ENCODE data around the gene CHST8. TPM values are rescaled to one million over a fixed set of nuclear protein-coding genes. Genes with fewer than 3 reads are reported as not detected.

The CHST8 gene
- total and polyA plus RNA-seq, 8 donors: 0.23 to 25.5 TPM; not detected in 6

DNA sequence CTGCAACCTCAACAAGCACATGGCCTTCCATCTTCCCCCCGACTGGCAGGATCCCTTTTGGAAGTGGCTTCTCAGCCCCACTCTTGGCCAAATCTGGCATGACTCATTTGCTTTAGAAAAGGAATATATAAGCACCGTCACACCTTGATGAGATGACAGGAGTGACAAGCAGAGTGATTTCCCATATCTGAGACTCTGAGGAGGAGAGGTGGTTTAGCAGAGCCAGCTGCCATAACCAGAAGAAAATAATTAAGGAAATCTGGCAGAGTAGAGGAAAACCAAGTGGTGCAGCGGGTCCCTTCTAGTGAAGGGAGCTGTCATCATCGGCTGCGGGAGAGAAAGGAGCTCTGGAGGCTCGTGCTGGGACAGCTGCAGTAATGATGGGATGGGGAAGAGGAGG, 147.5 kb downstream of the CHST8 start:
- Histone ChIP-seq H3K4me1 (peaks cover 0 to 7% (median 3%) of the 10 kb centered on the region in 4 donors), H3K4me3 (no peak overlapping the region), H3K27me3 (peaks cover 0 to 67% (median 8%) of the 10 kb centered on the region in 3 donors), H3K9me3 (no peaks in the 10 kb centered on the region), H3K27ac (no peak overlapping the region), H3K36me3 (no peaks in the 10 kb centered on the region)
- no peak for DNase-seq
- WGBS, 5 donors: 59 to 75% (median 63%) methylated on average over 6 of the region's 6 CpGs
- intact Hi-C loops (cut with DNase I; ENCODE audit: low total_unique reads): no loop called here
- TF ChIP-seq, protein P1, sequence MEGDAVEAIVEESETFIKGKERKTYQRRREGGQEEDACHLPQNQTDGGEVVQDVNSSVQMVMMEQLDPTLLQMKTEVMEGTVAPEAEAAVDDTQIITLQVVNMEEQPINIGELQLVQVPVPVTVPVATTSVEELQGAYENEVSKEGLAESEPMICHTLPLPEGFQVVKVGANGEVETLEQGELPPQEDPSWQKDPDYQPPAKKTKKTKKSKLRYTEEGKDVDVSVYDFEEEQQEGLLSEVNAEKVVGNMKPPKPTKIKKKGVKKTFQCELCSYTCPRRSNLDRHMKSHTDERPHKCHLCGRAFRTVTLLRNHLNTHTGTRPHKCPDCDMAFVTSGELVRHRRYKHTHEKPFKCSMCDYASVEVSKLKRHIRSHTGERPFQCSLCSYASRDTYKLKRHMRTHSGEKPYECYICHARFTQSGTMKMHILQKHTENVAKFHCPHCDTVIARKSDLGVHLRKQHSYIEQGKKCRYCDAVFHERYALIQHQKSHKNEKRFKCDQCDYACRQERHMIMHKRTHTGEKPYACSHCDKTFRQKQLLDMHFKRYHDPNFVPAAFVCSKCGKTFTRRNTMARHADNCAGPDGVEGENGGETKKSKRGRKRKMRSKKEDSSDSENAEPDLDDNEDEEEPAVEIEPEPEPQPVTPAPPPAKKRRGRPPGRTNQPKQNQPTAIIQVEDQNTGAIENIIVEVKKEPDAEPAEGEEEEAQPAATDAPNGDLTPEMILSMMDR (IDR thresholded peaks at IDR 0.05): no peak
- TF ChIP-seq POLR2A (IDR thresholded peaks at IDR 0.05) (no peak), POLR2AphosphoS5 (IDR thresholded peaks at IDR 0.05) (no peak), EP300 (IDR thresholded peaks at IDR 0.05) (no peak)

DNA sequence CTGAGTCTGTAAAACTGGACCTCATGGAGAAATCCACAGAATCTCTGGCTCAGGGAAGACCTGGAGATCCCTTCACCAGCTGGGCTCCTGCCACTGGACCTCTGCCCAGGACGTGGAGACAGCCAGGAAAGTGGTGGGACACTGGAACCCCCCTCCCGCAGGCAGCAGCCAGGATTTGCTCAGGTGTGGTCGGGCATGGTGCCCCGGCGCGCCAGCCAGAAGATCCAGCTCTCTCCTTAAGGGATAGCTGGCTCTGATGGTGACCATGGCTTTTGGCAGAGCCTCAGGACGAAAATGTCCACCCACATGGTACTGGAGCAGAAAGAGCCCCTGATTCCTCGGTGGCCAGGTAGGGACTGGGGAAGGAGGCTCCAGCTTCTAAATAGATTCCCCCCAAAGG, 148.4 kb downstream of the CHST8 start:
- TF ChIP-seq POLR2AphosphoS5 (IDR thresholded peaks at IDR 0.05) (no peak), POLR2A (IDR thresholded peaks at IDR 0.05) (no peak), EP300 (IDR thresholded peaks at IDR 0.05) (no peak)
- TF ChIP-seq, protein P1 (IDR thresholded peaks at IDR 0.05): no peak
- Histone ChIP-seq H3K4me3 (no peak overlapping the region), H3K4me1 (peaks cover 0 to 7% (median 3%) of the 10 kb centered on the region in 4 donors), H3K9me3 (no peaks in the 10 kb centered on the region), H3K27me3 (peaks cover 0 to 67% (median 8%) of the 10 kb centered on the region in 3 donors), H3K36me3 (no peaks in the 10 kb centered on the region), H3K27ac (no peak overlapping the region)
- intact Hi-C loops (cut with DNase I; ENCODE audit: low total_unique reads): loop anchor here (5.0 to 10.0 kb wide), 2 partner anchors 343 to 525 kb away; no protein-coding TSS in a partner anchor
- no peak for DNase-seq
- WGBS, 5 donors: 73 to 81% (median 75%) methylated on average over 2 to 8 of the region's 8 CpGs

DNA sequence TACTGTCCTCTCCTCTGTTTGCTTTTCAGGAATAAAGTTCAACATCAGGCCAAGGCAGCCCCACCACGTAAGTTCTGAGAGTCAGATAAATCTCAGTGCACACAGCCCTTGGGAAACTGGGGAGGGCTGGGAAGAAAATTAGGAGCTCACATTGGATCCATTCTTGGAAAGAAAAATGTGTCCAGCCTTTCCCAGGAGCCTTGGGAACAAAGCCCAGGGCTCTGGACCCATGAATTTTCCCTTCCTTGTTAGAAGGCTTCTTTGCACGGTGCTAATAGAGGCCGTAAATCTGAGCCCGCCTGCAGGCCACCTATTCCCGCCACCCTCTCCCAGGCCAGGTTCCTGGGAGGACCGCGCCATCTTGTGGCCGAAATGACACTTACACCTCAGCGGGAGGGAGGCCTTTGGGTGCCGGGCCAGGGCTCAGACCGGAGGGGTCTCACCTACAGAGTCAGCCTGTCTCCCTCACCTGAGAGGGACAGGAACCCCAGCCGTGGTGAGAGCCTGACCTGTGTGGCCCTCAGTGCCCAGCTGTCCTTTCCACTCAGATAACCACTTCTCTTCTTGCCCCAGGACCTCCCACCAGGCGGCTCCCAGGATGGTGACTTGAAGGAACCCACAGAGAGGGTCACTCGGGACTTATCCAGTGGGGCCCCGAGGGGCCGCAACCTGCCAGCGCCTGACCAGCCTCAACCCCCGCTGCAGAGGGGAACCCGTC, 149.8 kb downstream of the CHST8 start:
- intact Hi-C loops (cut with DNase I; ENCODE audit: low total_unique reads): loop anchor here (5.0 to 10.0 kb wide), 2 partner anchors 344 to 527 kb away; no protein-coding TSS in a partner anchor
- WGBS, 5 donors: 13 to 33% (median 30%) methylated on average over 9 to 19 of the region's 19 CpGs

DNA sequence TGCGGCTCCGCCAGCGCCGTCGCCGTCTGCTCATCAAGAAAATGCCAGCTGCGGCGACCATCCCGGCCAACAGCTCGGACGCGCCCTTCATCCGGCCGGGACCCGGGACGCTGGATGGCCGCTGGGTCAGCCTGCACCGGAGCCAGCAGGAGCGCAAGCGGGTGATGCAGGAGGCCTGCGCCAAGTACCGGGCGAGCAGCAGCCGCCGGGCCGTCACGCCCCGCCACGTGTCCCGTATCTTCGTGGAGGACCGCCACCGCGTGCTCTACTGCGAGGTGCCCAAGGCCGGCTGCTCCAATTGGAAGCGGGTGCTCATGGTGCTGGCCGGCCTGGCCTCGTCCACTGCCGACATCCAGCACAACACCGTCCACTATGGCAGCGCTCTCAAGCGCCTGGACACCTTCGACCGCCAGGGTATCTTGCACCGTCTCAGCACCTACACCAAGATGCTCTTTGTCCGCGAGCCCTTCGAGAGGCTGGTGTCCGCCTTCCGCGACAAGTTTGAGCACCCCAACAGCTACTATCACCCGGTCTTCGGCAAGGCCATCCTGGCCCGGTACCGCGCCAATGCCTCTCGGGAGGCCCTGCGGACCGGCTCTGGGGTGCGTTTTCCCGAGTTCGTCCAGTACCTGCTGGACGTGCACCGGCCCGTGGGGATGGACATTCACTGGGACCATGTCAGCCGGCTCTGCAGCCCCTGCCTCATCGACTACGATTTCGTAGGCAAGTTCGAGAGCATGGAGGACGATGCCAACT, 150.5 kb downstream of the CHST8 start:
- WGBS, 5 donors: 94 to 95% (median 95%) methylated on average over 41 to 72 of the region's 72 CpGs
- intact Hi-C loops (cut with DNase I; ENCODE audit: low total_unique reads): loop anchor here (5.0 to 10.0 kb wide), 2 partner anchors 345 to 527 kb away; no protein-coding TSS in a partner anchor
- no peak for DNase-seq
- H3K4me1 ChIP-seq: peaks cover 0 to 7% (median 3%) of the 10 kb centered on the region in 4 donors
- H3K36me3 ChIP-seq: no peaks in the 10 kb centered on the region
- no peak overlapping the region for H3K4me3 ChIP-seq
- H3K27me3 ChIP-seq: peaks cover 0 to 61% (median 8%) of the 10 kb centered on the region in 3 donors
- TF ChIP-seq, protein P1 (IDR thresholded peaks at IDR 0.05): no peak
- no peak for TF ChIP-seq POLR2A (IDR thresholded peaks at IDR 0.05)
- no peak for TF ChIP-seq POLR2AphosphoS5 (IDR thresholded peaks at IDR 0.05)
- TF ChIP-seq EP300 (IDR thresholded peaks at IDR 0.05): no peak
- no peaks in the 10 kb centered on the region for H3K9me3 ChIP-seq
- no peak overlapping the region for H3K27ac ChIP-seq

More for the DNA sequence above, 149.8 kb downstream of the CHST8 start:
- Histone ChIP-seq H3K36me3 (no peaks in the 10 kb centered on the region), H3K27me3 (peaks cover 0 to 61% (median 8%) of the 10 kb centered on the region in 3 donors), H3K4me3 (no peak overlapping the region), H3K9me3 (no peaks in the 10 kb centered on the region), H3K4me1 (peaks cover 0 to 7% (median 3%) of the 10 kb centered on the region in 4 donors), H3K27ac (no peak overlapping the region)
- TF ChIP-seq, protein P1 (IDR thresholded peaks at IDR 0.05): peak in 5 of 7 experiments; percentile 61 to 83 (median 81)
- no peak for TF ChIP-seq EP300 (IDR thresholded peaks at IDR 0.05)
- peak; percentile 76 to 89 for DNase-seq
